SU-DHL-6 (cell line): ENCODE results near the gene SLC17A7.

Source experiments
- CTCF ChIP-seq: fragments of 200-600 bp; sonication (generic); IDR thresholded peaks from one replicate; pipeline ENCODE4 v1.5.1; 2017; ENCODE audit warnings: antibody characterized with exemption, mild to moderate bottlenecking, low read length, moderate library complexity; ENCODE audit not compliant: insufficient read depth, poor library complexity, severe bottlenecking
- EZH2phosphoT487 ChIP-seq: fragments of 200-600 bp; sonication (generic), shearing (Covaris generic); conservative IDR thresholded peaks from 2 replicates; pipeline ENCODE4 v1.6.1; 2018; ENCODE audit warnings: mild to moderate bottlenecking, antibody characterized with exemption, low read length, moderate library complexity, mixed read lengths

DNA sequence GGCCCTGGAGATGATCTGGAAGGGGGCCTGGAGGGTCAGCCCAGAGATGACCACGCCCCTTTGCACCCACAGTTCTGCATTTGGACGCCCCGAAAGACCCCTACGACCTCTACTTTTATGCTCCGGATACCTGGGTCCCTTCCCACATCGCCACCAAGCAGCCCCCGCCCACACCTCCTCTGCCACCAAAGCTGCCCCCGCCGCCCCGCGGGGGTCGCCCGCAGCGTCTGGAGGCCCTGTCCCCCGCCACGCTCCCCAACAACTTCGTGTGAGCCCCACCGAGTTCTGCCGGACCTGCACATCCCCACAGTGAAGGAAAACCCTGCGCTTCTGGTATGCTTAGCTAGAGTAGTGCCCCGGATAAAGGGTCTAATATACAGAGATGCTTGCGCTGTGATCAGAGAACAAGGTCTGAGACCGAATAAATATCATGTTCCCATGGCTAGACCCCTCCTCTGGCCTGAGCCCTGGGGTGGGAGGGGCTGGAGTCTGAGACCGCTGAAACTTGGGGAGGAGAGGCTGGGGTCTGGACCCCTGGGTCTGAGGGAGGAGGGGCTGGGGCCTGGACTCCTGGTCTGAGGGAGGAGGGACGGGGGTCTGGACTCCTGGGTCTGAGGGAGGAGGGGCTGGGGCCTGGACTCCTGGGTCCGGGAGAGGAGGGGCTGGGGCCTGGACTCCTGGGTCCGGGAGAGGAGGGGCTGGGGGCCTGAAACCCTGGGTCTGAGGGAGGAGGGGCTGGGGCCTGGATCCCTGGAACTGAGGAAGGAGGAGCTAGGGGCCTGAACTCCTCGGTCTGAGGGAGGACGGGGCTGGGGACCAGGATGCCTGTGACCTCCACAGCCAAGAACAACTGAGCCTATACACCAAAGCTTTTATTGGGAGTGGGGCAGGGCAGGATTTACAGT, 12.5 kb downstream of the SLC17A7 start:
- no peak for TF ChIP-seq CTCF
- no peak for TF ChIP-seq EZH2phosphoT487
